Ishikawa (cell line): ENCODE measurements around the gene LRRK2.

Experiments used
- CEBPB ChIP-seq: IDR thresholded peaks from 2 replicates; pipeline ENCODE4 v1.6.1; 2012
- CREB1 ChIP-seq: IDR thresholded peaks from 2 replicates; pipeline ENCODE4 v1.6.1; 2012; ENCODE audit warnings: low read depth
- EGR1 ChIP-seq: IDR thresholded peaks from 2 replicates; pipeline ENCODE4 v1.6.1; 2012
- EP300 ChIP-seq: IDR thresholded peaks from 2 replicates; pipeline ENCODE4 v1.6.1; 2012; ENCODE audit warnings: borderline replicate concordance
- FOXM1 ChIP-seq: IDR thresholded peaks from 2 replicates; pipeline ENCODE4 v1.6.1; 2012; ENCODE audit warnings: low read depth, borderline replicate concordance
- MAX ChIP-seq: IDR thresholded peaks from 2 replicates; pipeline ENCODE4 v1.6.1; 2012
- NFIC ChIP-seq: IDR thresholded peaks from 2 replicates; pipeline ENCODE4 v1.6.1; 2012
- RAD21 ChIP-seq: IDR thresholded peaks from 2 replicates; pipeline ENCODE4 v1.6.1; 2012; ENCODE audit warnings: low read depth
- REST ChIP-seq: IDR thresholded peaks from 2 replicates; pipeline ENCODE4 v1.6.1; 2012; ENCODE audit warnings: low read depth, mild to moderate bottlenecking
- TAF1 ChIP-seq: IDR thresholded peaks from 2 replicates; pipeline ENCODE4 v1.6.1; 2012; ENCODE audit warnings: low read depth, mild to moderate bottlenecking
- TCF12 ChIP-seq: IDR thresholded peaks from 2 replicates; pipeline ENCODE4 v1.6.1; 2012; ENCODE audit warnings: low read depth
- TEAD4 ChIP-seq: IDR thresholded peaks from 2 replicates; pipeline ENCODE4 v1.6.1; 2012
- USF1 ChIP-seq: IDR thresholded peaks from 2 replicates; pipeline ENCODE4 v1.6.1; 2012
- YY1 ChIP-seq: IDR thresholded peaks from 2 replicates; pipeline ENCODE4 v1.6.1; 2012; ENCODE audit warnings: low read depth
- ZBTB7A ChIP-seq: IDR thresholded peaks from 2 replicates; pipeline ENCODE4 v1.6.1; 2012; ENCODE audit warnings: low read depth

LRRK2 gene

GRCh38 chr12:40238266-40238902 is 13.6 kb downstream of the LRRK2 start:
- TF ChIP-seq RAD21: no peak
- no peak for TF ChIP-seq MAX
- TF ChIP-seq TEAD4: no peak
- TF ChIP-seq EP300: no peak
- no peak for TF ChIP-seq CREB1
- no peak for TF ChIP-seq TCF12
- TF ChIP-seq ZBTB7A: no peak

GRCh38 chr12:40238979-40239378 is 14.2 kb downstream of the LRRK2 start:
- TF ChIP-seq NFIC: no peak
- no peak for TF ChIP-seq REST
- TF ChIP-seq CEBPB: no peak
- TF ChIP-seq RAD21: no peak
- no peak for TF ChIP-seq CREB1
- TF ChIP-seq EP300: no peak

GRCh38 chr12:40240779-40241178 is 16.0 kb downstream of the LRRK2 start:
- no peak for TF ChIP-seq NFIC
- no peak for TF ChIP-seq TEAD4
- TF ChIP-seq TAF1: no peak
- no peak for TF ChIP-seq YY1
- no peak for TF ChIP-seq REST
- TF ChIP-seq MAX: no peak
- TF ChIP-seq USF1: no peak
- no peak for TF ChIP-seq CEBPB
- TF ChIP-seq EGR1: no peak
- no peak for TF ChIP-seq ZBTB7A
- TF ChIP-seq CREB1: no peak
- no peak for TF ChIP-seq FOXM1

GRCh38 chr12:40241741-40242140 is 16.9 kb downstream of the LRRK2 start:
- TF ChIP-seq EP300 (no peak), CREB1 (no peak), YY1 (no peak), EGR1 (no peak), NFIC (no peak), MAX (no peak), TCF12 (no peak), REST (no peak), CEBPB (no peak), TEAD4 (no peak), FOXM1 (no peak), RAD21 (no peak), ZBTB7A (no peak), TAF1 (no peak), USF1 (no peak)

GRCh38 chr12:40248034-40248433 is 23.2 kb downstream of the LRRK2 start:
- no peak for TF ChIP-seq ZBTB7A
- no peak for TF ChIP-seq TCF12
- TF ChIP-seq EGR1: no peak
- TF ChIP-seq RAD21: no peak
- no peak for TF ChIP-seq FOXM1
- no peak for TF ChIP-seq USF1
- TF ChIP-seq YY1: no peak
- no peak for TF ChIP-seq EP300
- no peak for TF ChIP-seq REST
- TF ChIP-seq TAF1: no peak
- TF ChIP-seq MAX: no peak
- TF ChIP-seq NFIC: no peak
- TF ChIP-seq CEBPB: no peak
- TF ChIP-seq CREB1: no peak
- TF ChIP-seq TEAD4: no peak
